ENCODE results near the gene IGLL5.

IGLL5 gene

GRCh38 chr22:22938672-22939587 is 51.3 kb downstream of the IGLL5 start:
- Histone ChIP-seq H2BK120ac (ENCODE audit: low read depth, low read length) (no peak overlapping the region), H3K79me2 (ENCODE audit: control insufficient read depth, insufficient read depth, low read length) (no peaks in the 10 kb centered on the region), H2AK5ac (ENCODE audit: low read length) (no peak overlapping the region), H3K4me3 (ENCODE audit: low read length) (no peak overlapping the region), H3K4me2 (ENCODE audit: low read length) (no peak overlapping the region), H3K23ac (ENCODE audit: low read length) (no peak overlapping the region), H3K36me3 (ENCODE audit: control insufficient read depth, insufficient read depth, low read length) (no peaks in the 10 kb centered on the region), H4K8ac (ENCODE audit: low read depth, low read length) (no peak overlapping the region), H3K4ac (ENCODE audit: low read depth, low read length) (no peak overlapping the region), H3K4me1 (ENCODE audit: control insufficient read depth, low read depth, low read length) (peaks cover 6% of the 10 kb centered on the region), H3K27me3 (ENCODE audit: insufficient read depth, low read length, poor library complexity) (no peaks in the 10 kb centered on the region), H4K5ac (ENCODE audit: low read length) (no peak overlapping the region), H2BK15ac (replicated peaks; ENCODE audit: low read depth) (no peak overlapping the region), H3K9ac (ENCODE audit: low read length) (no peak overlapping the region), H2BK5ac (ENCODE audit: low read length) (no peak overlapping the region), H3K27ac (ENCODE audit: low read depth, low read length) (no peak overlapping the region), H3K18ac (ENCODE audit: low read length) (no peak overlapping the region), H3K56ac (ENCODE audit: low read length) (no peak overlapping the region), H3K79me1 (ENCODE audit: low read length) (no peaks in the 10 kb centered on the region)
- no CpG with 5 or more reads among the region's 8 CpGs for WGBS (ENCODE audit: extremely low coverage, insufficient coverage, low lambda C conversion rate)
- DNase-seq: no peak

- Histone ChIP-seq H4K5ac (ENCODE audit: low read length) (no peak overlapping the region), H2BK5ac (ENCODE audit: low read length) (no peak overlapping the region), H2AK5ac (ENCODE audit: low read length) (no peak overlapping the region), H3K23ac (ENCODE audit: low read length) (no peak overlapping the region), H3K4ac (ENCODE audit: low read depth, low read length) (no peak overlapping the region), H3K9ac (ENCODE audit: low read length) (no peak overlapping the region), H3K56ac (ENCODE audit: low read length) (no peak overlapping the region), H3K79me2 (ENCODE audit: control insufficient read depth, insufficient read depth, low read length) (no peaks in the 10 kb centered on the region), H3K4me1 (ENCODE audit: control insufficient read depth, low read depth, low read length) (peaks cover 6% of the 10 kb centered on the region), H3K4me3 (ENCODE audit: low read length) (no peak overlapping the region), H3K79me1 (ENCODE audit: low read length) (no peaks in the 10 kb centered on the region), H4K8ac (ENCODE audit: low read depth, low read length) (no peak overlapping the region), H2BK120ac (ENCODE audit: low read depth, low read length) (no peak overlapping the region), H3K27ac (ENCODE audit: low read depth, low read length) (no peak overlapping the region), H3K4me2 (ENCODE audit: low read length) (no peak overlapping the region), H3K27me3 (ENCODE audit: insufficient read depth, low read length, poor library complexity) (no peaks in the 10 kb centered on the region), H3K36me3 (ENCODE audit: control insufficient read depth, insufficient read depth, low read length) (no peaks in the 10 kb centered on the region), H2BK15ac (replicated peaks; ENCODE audit: low read depth) (no peak overlapping the region), H3K18ac (ENCODE audit: low read length) (no peak overlapping the region)
- no CpG with 5 or more reads among the region's 11 CpGs for WGBS (ENCODE audit: extremely low coverage, insufficient coverage, low lambda C conversion rate)
- no peak for DNase-seq
Measured at GRCh38 chr22:22939588-22940368, 52.2 kb downstream of the IGLL5 start.

- no peak for DNase-seq
- Histone ChIP-seq H4K5ac (ENCODE audit: low read length) (no peak overlapping the region), H2BK15ac (replicated peaks; ENCODE audit: low read depth) (no peak overlapping the region), H3K79me2 (ENCODE audit: control insufficient read depth, insufficient read depth, low read length) (no peaks in the 10 kb centered on the region), H3K79me1 (ENCODE audit: low read length) (no peaks in the 10 kb centered on the region), H3K4me1 (ENCODE audit: control insufficient read depth, low read depth, low read length) (peaks cover 6% of the 10 kb centered on the region), H3K27me3 (ENCODE audit: insufficient read depth, low read length, poor library complexity) (no peaks in the 10 kb centered on the region), H3K4me2 (ENCODE audit: low read length) (no peak overlapping the region), H2BK5ac (ENCODE audit: low read length) (no peak overlapping the region), H4K8ac (ENCODE audit: low read depth, low read length) (no peak overlapping the region), H3K4ac (ENCODE audit: low read depth, low read length) (no peak overlapping the region), H3K27ac (ENCODE audit: low read depth, low read length) (no peak overlapping the region), H3K23ac (ENCODE audit: low read length) (no peak overlapping the region), H3K4me3 (ENCODE audit: low read length) (no peak overlapping the region), H3K18ac (ENCODE audit: low read length) (no peak overlapping the region), H3K36me3 (ENCODE audit: control insufficient read depth, insufficient read depth, low read length) (no peaks in the 10 kb centered on the region), H2AK5ac (ENCODE audit: low read length) (no peak overlapping the region), H3K56ac (ENCODE audit: low read length) (no peak overlapping the region), H2BK120ac (ENCODE audit: low read depth, low read length) (no peak overlapping the region), H3K9ac (ENCODE audit: low read length) (no peak overlapping the region)
- WGBS (ENCODE audit: extremely low coverage, insufficient coverage, low lambda C conversion rate): no CpG with 5 or more reads among the region's 6 CpGs
Measured at GRCh38 chr22:22940961-22941605, 53.5 kb downstream of the IGLL5 start.

DNA sequence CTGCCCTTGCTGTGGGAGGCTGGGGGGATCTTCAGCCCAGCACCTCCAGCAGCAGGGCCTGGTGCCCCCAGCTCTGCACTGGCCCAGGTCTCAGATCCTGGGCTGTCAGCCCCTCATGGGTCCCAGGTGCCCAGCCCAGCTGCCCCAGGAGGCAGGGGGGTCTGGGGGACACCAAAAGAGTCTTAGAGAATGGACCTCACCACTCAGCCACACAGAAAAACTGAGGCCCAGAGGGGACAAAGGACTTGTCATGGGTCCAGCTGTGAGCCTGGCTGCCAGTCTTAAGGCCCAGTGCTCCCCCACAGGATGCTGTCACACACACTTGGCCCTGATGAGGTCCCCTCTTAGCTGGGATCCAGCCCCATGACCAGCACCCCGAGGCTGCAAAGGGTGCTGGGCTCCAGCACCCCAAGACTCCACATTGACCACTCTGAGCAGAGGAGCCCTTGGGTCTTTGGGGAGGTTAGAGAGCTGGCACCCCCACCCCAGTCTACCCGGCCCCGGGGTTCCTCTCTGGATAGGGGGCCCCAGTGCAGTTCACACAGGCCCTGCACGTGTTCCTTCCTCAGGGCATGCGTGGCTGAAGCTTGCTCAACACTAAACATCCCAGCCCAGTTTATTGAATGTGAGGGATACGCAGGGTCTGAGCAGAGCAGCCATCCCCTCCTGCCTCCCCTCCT is 54.4 kb downstream of the IGLL5 start:
- no peak overlapping the region for H2BK120ac ChIP-seq (ENCODE audit: low read depth, low read length)
- H4K8ac ChIP-seq (ENCODE audit: low read depth, low read length): no peak overlapping the region
- no peak overlapping the region for H2BK5ac ChIP-seq (ENCODE audit: low read length)
- no peak overlapping the region for H3K4me3 ChIP-seq (ENCODE audit: low read length)
- no peaks in the 10 kb centered on the region for H3K27me3 ChIP-seq (ENCODE audit: insufficient read depth, low read length, poor library complexity)
- no CpG with 5 or more reads among the region's 6 CpGs for WGBS (ENCODE audit: extremely low coverage, insufficient coverage, low lambda C conversion rate)
- no peak overlapping the region for H3K18ac ChIP-seq (ENCODE audit: low read length)
- no peak overlapping the region for H3K4me2 ChIP-seq (ENCODE audit: low read length)
- H3K27ac ChIP-seq (ENCODE audit: low read depth, low read length): no peak overlapping the region
- no peak overlapping the region for H3K4ac ChIP-seq (ENCODE audit: low read depth, low read length)
- H4K5ac ChIP-seq (ENCODE audit: low read length): no peak overlapping the region
- H2BK15ac ChIP-seq (replicated peaks; ENCODE audit: low read depth): no peak overlapping the region
- no peaks in the 10 kb centered on the region for H3K79me1 ChIP-seq (ENCODE audit: low read length)
- no peak overlapping the region for H3K56ac ChIP-seq (ENCODE audit: low read length)
- H2AK5ac ChIP-seq (ENCODE audit: low read length): no peak overlapping the region
- no peak overlapping the region for H3K23ac ChIP-seq (ENCODE audit: low read length)
- no peaks in the 10 kb centered on the region for H3K79me2 ChIP-seq (ENCODE audit: control insufficient read depth, insufficient read depth, low read length)
- no peaks in the 10 kb centered on the region for H3K36me3 ChIP-seq (ENCODE audit: control insufficient read depth, insufficient read depth, low read length)
- H3K9ac ChIP-seq (ENCODE audit: low read length): no peak overlapping the region
- H3K4me1 ChIP-seq (ENCODE audit: control insufficient read depth, low read depth, low read length): peaks cover 6% of the 10 kb centered on the region
- DNase-seq: no peak

- Histone ChIP-seq H2BK120ac (ENCODE audit: low read depth, low read length) (no peak overlapping the region), H3K18ac (ENCODE audit: low read length) (no peak overlapping the region), H3K27ac (ENCODE audit: low read depth, low read length) (no peak overlapping the region), H3K4me2 (ENCODE audit: low read length) (no peak overlapping the region), H2AK5ac (ENCODE audit: low read length) (no peak overlapping the region), H3K9ac (ENCODE audit: low read length) (no peak overlapping the region), H4K8ac (ENCODE audit: low read depth, low read length) (no peak overlapping the region), H3K23ac (ENCODE audit: low read length) (no peak overlapping the region), H3K79me2 (ENCODE audit: control insufficient read depth, insufficient read depth, low read length) (no peaks in the 10 kb centered on the region), H2BK5ac (ENCODE audit: low read length) (no peak overlapping the region), H2BK15ac (replicated peaks; ENCODE audit: low read depth) (no peak overlapping the region), H3K4me1 (ENCODE audit: control insufficient read depth, low read depth, low read length) (peaks cover 6% of the 10 kb centered on the region), H3K4ac (ENCODE audit: low read depth, low read length) (no peak overlapping the region), H3K27me3 (ENCODE audit: insufficient read depth, low read length, poor library complexity) (no peaks in the 10 kb centered on the region), H4K5ac (ENCODE audit: low read length) (no peak overlapping the region), H3K56ac (ENCODE audit: low read length) (no peak overlapping the region), H3K36me3 (ENCODE audit: control insufficient read depth, insufficient read depth, low read length) (no peaks in the 10 kb centered on the region), H3K79me1 (ENCODE audit: low read length) (no peaks in the 10 kb centered on the region), H3K4me3 (ENCODE audit: low read length) (no peak overlapping the region)
- WGBS (ENCODE audit: extremely low coverage, insufficient coverage, low lambda C conversion rate): no CpG with 5 or more reads among the region's 12 CpGs
- peak; percentile 93 for DNase-seq
Measured at GRCh38 chr22:22942511-22943329, 55.1 kb downstream of the IGLL5 start.
